ENCODE measurements around the gene SLIT1.

The SLIT1 gene

DNA sequence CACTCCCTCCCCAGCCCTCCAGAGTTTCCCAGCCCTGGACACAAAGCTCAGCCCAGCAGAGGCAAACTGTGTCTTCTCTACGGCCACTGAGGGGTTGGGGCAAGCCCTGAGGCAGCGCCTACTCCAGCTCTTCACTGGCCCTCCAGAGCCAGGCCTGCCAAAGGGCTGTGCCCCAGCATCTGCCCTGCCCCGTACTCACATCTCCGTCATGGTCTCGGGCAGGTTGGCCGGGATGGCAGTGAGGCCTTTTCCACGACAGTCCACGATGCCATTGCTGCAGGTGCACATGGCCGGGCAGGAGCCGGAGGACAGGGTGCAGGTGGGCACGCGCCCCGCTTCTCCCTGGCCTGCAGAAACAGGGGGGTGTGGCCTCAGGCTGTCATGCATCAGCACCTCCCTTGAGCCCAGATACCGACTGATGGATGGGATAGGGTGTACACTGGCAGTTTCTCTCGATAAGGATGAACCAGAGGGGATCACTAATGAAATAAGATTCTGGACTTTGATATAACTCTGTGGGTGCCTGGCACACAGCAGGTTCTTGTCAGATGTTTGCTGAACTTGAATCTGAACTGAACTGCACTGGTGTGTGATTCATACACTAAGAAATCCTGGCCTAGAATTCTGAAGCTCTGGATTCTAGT lies 125.2 kb downstream of the SLIT1 start:
- DNase-seq: no peak

DNA sequence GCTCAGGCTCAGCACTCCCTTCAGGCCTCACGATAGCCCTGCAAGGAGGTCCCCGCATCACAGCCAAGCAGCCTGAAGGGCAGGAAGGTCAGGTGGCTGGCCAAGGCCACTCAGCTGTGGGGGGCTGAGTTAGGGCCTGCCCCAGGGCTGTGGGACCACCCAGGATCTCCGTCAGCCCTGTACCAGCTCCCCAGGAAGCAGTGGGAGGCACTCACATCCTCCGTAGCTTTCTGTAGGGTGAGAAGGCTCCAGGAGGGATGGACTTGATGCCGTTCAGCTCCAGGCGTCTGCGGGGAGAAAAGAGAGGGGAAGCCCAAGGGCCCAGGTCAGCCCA lies 125.9 kb downstream of the SLIT1 start:
- DNase-seq: no peak

DNA sequence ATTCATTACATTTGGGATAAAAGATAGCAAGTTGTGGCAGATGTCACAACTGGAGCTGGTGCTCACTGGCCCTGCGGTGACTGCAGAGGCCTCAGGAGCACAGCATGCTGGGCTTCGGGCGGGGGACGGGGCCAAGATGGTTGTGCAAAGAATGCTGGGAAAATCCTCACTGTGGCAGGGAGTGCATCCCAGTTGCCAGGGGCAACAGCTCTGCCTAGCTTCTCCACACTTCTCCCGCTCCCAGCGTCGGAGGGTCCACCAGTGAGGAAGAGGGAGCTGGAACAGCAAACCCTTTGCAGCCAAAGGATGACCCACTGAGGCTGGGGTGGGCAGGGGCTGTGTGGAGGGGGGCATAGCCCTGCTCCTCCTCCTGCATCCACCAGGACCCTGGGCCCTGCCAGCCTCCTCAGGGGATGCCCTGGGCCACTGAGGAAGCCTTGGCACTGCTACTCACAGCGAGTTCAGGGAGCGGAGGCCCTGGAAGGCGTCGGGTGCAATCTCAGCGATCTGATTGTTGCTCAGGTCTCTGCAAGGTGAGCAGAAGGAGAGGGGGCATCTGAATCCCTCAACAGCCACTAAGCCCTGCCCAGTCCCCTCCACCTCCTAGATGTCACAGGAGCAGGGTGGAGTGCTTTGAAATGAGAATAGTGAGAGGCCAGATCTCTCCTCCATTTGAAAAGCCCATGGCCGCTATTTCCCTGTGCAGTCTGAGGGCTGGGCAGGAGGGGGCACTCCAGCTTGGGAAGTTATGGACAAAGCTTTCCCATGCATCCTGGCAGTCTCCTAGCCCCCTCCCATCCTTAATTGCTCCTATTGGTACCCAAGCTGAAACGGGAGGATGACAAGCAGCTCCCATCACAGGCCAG lies 126.5 kb downstream of the SLIT1 start:
- no peak for DNase-seq

DNA sequence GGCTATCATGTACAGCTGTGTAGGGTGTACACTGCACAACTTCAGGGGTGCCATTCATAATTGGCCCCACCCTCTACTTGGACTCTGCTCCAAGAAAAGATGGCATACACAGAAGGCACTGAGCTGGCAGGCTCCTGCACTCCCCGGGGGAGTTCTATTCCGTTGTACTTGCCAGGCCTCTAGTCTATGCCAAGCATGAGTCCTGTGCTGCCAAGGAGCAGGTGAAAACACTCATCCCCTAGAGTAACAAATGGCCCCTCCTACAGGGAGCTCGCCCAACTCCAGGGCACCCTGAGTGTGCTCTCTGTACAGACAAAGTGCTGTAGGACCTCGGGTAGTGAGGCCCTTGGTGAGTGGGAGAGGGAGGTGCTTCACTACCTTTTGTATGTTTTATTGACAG lies 127.2 kb downstream of the SLIT1 start:
- DNase-seq: no peak

- no peak for DNase-seq
Measured at GRCh38 chr10:97057491-97058235, 128.1 kb downstream of the SLIT1 start.

- DNase-seq: no peak
Measured at GRCh38 chr10:97056003-97056630, 129.6 kb downstream of the SLIT1 start.

DNA sequence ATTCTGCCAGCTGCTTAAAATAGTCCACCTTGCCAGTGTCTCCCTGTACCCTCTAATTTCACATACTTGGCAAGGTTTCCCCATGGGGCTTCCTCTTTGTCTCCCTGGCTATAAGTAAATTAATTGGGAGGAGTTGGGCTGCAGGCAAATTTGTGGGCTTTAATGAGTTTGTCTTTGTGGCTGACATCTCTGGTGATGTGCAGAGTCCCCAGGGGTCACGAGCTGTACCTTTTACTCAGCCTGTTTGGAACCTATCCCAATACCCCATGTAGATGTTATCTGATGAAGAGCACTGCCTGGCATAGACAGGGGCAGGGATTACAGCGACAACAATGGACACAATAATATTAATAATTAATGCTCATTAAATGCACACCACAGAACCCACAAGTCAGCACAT lies 132.5 kb downstream of the SLIT1 start:
- no peak for DNase-seq

DNA sequence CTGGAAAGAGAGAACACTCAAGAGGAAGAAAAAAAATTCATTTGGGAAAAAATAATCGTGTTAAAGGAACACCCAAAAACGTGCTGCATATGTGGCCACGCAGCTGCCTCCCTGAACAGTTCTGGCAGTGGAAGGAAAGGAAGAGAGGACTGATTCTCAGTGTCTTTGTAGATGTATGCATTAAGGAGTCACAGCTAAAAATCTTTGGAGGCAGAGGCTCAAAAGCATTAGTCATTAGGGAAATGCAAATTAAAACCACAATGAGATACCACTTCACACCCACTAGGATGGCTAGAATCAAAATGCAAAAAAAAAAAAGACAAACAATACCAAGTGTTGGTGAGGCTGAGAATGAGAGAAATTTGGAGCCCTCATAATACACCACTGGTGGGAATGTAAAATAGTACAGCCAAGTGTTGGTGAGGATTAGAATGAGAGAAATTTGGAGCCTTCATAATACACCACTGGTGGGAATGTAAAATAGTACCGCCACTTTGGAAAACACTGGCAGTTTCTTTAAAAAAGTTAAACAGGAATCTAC lies 134.7 kb downstream of the SLIT1 start:
- DNase-seq: no peak

DNA sequence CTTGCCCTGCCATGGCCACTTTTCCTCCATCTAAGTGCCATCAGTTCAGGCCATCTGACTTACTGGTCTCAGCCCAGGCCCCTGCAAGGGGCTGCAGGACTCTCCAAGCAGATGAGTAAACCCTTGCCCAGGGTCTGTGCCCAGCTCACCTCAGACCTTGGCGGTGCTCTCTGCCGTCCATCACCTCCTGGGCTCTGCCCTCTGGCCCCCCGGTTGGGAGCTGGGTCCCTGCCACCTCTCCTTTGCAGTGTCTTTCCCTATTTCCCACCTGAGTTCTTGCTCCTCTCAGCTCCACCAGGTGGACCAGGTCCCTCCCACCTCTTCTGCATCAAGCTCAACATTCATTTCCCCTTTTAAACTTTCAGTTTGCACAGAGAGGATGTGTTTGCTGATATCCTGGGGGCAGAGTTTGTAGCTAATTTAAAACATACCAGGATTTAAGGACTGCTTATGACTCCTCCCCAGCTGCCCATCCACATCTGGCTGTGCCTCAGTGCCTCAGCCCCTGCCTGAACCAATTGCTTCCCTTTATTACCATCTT lies 135.5 kb downstream of the SLIT1 start:
- no peak for DNase-seq

- no peak for DNase-seq
Measured at GRCh38 chr10:97049670-97050069, 136.1 kb downstream of the SLIT1 start.

- no peak for DNase-seq
Measured at GRCh38 chr10:97048649-97049427, 136.9 kb downstream of the SLIT1 start.

DNA sequence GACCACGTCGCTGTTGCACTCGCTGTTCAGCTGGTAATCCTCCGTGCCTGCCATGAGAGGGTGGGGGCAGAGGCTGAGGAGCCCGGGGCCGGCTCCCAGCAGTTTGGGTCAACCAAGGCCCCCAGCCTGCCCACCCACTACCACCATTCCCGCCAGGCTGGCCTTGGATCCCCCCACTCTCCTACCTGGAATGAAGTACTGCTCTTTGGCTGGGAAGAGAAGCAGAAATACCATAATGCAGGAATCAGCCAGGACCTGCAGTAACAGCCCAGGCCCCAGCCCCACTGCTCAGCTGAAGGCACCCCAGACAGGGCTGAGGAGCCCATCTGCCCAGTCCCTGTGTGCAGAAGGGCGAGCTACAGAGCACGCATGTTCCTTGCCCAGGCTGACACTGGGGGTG lies 138.0 kb downstream of the SLIT1 start:
- no peak for DNase-seq

GRCh38 chr10:97047083-97047736 lies 138.5 kb downstream of the SLIT1 start:
- DNase-seq: no peak

GRCh38 chr10:97046456-97047082 lies 139.2 kb downstream of the SLIT1 start:
- no peak for DNase-seq

GRCh38 chr10:97043563-97043855 lies 142.2 kb downstream of the SLIT1 start:
- no peak for DNase-seq

- no peak for DNase-seq
Measured at GRCh38 chr10:97042716-97043562, 142.8 kb downstream of the SLIT1 start.

GRCh38 chr10:97042081-97042480 lies 143.7 kb downstream of the SLIT1 start:
- no peak for DNase-seq

GRCh38 chr10:97040706-97041105 lies 145.1 kb downstream of the SLIT1 start:
- DNase-seq: no peak

DNA sequence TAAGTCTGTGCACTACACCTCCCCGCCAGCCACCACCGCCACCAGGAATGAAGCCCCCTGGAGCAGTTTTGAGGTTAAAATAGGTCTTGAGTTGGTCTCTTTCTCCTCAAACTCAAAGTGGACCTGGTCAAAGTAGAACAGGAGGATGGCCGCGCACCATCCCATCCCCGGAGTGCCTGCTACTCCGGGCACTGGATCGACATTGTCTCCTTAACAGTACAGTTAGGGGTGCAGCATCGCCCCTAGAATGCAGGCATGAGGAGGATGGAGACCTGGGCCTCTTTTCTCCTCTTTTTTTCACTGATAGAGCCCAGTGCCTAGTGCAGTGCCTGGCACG lies 145.5 kb downstream of the SLIT1 start:
- DNase-seq: no peak

GRCh38 chr10:97039538-97040247 lies 146.1 kb downstream of the SLIT1 start:
- no peak for DNase-seq

All from inflammatory macrophage treated with lipopolysaccharide for 4 hours (primary cell).